IPS DF 4.7 (cell line): ENCODE data around the gene CHST3.
"Not testable (repeated sequence)": the region's sequence is repeated elsewhere in the genome, so short reads cannot be mapped to it uniquely, and the experiment has no call there.

Experiments
- DNase-seq: peaks from one replicate; pipeline ENCODE4 v3.0.0-alpha.2; 2013; ENCODE audit warnings: low spot score; ENCODE audit errors: extremely low read depth

The CHST3 gene

DNA sequence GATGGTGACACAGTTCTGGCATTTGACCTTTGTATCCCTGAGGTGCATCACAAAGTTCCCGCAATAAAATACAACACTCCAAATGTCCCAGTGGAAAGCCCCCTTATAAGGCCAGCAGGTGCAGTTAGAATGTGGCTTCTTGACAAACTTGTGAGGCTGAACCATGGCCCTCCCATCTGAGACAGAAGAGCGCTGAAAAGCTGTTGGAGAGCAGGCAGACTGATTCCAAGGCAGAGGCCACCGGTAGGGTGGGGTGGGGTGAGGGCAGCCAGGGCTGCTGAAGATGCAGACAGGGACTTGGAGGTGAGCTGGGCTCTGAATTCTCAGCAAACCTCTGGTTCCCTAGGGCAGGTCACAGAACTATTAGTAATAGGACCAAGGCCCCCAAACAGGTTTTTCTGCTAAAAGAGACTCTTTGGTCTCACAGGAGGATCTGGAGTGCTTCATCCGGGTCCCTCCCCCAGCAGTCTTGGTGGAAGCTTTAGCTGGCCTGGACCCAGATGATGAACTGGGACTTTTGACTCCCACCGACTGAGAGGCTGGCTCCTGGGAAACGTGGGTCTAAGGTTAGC, 15.6 kb upstream of the CHST3 start:
- DNase-seq, result no peak

DNA sequence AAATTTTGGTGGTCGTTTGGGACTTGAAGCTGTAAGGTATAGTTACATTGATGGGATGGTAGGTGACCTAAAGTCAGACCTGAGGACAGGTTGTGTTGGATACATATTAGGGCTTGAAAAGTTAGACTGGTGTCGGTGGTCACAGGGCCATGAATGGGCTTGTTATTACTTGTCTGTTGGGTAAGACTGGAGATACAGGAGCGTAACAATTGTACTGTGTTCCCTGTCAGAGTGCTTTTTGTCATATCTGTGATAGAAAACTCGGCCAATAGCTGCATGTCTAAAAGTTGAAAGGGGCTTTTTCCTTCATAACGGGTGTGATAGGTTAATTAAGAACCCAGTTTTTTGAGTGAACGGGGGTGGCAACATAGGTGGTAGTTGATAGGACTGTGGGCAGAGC, 13.5 kb upstream of the CHST3 start:
- DNase-seq, result no peak

DNA sequence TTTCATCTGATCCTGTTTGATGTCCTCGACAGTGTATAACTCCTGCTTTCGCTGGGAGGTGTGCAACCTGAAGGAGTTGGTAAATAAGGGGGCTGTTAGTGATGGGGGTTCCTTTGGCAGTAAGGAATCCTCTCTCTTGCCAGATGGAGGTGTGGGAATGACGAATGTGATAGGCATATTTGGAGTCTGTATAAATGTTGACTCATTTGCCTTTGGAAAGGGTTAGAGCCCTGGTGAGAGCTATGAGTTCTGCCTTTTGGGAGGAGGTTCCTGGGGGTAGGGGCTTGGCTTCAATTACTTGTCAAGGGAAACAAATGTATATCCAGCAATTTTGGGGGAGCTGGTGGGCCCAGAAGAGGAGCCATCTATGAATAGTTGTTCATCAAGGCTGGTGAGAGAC, 11.4 kb upstream of the CHST3 start:
- no peak for DNase-seq

DNA sequence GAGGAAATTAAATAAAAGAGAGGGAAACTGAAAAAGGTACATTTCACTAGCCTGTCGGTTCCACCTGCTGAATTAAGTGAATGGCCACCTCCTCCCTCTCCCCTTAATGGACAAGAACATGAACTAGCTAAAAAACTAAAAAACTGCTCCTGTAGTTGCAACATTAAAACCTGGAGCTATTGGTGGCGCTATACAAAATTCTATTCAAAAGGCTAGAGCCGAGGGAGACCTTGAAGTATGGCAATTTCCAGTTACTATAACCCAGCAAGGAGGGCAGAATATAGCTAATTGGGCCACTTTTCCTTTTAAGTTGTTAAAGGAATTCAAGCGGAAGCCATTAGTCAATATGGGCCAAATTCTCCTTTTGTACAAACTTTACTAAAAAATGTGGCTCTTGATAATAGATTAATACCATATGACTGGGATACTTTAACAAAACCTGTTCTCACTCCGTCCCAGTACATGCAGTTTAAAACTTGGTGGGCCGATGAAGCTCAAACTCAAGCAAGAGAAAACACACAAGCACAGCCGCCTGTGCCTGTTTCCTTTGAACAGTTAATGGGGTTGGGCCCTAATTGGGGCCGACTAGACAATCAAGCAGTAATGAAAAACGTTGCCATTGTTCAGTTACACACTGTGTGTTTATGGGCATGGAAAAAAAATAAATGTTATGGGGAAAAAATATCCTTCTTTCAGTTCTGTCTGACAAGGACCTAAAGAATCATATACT, 6.5 kb upstream of the CHST3 start:
- DNase-seq, result no peak

DNA sequence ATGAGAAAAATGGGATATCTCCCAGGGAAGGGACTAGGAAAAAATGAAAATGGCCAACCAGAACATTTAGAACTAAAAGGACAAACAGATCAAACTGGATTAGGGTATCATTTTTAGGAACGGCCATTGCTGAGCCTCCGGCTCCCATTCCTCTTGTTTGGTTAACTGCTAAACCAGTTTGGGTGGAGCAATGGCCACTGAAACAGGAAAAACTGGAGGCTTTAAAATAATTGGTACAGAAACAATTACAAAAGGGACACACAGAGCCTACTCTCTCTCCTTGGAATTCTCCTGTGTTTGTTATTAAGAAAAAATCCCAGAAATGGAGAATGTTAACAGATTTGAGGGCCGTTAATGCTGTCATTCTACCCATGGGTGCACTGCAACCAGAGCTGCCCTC, 4.7 kb upstream of the CHST3 start:
- DNase-seq, result no peak

DNA sequence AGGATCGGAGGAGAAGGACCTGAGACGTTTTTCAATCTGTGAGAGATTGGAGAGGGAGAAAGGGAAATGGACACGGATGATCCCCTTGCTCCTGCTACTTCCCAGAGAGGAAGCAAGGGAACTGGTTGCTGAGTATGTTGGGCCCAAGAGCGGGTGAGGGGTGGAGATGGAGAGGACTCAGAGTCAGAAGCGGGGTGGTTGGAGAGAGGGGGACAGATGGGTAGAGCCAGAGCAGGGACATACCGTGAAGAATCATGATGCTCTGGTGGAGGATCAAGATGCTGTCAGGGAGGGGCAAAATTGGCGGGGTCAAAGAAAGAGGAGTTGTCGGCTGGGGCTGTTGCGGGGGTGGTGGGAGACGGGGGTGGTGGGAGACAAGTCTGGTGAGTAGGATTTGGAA, 2.4 kb upstream of the CHST3 start:
- DNase-seq, result no peak

DNA sequence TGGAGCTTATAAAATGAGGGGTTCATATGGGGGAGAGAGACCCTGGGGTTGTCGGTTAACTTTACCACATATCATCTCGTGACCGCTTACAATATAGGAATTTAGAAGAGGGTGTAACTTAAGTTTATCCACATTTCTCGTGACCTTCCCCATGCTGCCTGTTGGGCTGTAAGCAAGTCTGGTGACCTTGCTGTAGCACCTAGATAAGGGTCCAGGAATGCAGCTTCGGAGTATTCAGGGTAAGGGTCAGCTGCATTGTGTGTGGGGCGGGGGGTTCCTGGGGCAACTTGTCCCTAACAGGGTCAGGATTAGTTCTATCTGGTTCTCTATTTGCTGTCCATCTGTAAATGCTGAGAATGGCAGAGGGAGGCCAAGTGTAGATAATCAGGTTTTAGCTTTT, 1.3 kb upstream of the CHST3 start:
- DNase-seq, result no peak

DNA sequence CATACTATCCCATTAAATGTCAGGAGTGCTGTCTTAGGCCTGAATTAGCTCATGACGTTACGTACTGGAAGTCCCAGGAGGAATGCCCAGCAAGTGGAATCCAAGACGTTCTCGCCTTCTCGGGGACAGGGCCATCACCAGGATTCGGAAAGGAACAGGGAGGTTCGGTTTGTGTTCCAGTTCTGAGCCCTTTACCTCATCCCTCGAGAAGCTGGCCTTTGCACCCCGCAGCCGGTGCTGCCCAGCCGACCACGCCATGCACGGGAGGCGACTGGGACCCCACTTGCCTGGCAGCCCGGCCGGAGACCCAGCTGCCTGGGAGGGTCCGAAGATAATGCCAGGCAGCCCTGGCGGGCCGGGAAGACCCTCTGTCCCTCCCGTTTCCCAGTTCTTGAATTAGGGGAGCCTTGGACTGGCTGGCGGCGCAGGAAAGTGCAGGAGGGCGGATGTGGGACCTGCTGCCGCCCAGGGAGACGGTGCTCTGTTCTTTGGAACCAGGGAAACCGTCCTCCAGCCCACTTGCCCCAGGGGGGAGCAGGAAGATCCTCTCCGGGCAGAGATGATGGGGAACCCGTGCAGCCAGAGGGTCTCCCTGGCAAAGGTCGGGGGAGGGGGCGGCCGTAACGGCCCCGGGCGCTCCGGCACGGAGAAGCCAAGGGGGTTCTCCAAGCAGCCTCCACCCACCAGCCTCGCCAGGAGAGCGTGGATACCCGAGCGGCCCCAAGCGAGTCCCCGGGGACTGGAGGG, 671 bp upstream of the CHST3 start:
- no peak for DNase-seq

DNA sequence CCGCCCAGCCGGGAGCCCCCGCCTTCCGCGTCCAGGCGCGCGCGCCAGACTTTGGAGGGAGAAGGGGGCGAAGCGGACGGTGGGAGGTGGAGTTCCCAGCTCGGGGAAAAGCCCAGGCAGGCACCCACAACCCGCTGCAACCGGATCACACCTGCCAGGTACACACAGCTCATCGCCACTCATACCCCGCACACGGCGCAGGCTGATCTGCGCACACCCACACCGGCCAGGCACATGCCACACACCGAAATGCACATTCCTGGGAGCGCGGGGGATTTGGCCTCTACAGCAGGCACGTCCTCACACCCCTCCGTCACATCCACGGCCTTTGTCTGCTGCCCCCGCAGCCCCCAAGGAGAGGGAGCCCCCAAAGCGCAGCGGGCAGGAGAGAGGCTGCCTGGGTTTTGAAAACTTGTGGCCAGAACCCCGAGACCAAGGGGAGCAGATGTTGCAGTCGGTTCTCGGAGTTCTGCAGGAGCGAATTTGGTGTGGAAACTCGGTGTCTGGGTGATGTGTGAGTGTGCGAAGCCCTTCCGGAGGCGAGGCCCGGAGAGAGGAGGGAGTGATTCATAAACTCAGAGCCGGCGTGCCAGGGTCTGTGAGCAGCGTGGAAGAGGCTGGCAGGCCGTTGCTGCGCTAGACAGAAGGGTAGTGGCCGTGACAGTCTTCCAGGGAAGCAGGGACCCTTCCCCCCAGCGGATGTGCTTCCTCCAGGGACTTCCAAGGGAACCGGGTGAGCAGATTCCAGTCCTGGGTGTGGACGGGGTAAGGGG, 734 bp downstream of the CHST3 start:
- DNase-seq, result no peak

DNA sequence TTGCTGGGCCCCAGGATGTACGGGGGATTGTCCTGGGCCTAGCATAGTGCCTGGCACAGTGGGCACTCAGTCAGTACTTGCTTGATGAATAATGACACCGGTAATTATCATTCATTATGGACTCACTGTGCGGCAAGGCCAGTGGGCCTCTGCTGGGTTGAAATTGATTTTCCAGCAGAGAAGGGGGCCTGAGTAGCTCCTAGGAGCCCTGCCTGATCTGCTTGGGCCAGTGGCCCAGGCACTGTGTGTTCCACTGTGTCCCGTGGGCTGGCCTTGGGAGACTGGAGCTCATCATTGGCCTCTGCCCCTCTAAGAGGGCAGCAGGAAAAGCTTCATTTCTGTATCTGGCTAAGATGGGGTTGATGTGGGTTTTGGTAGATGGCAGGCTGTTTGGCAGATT, 1.4 kb downstream of the CHST3 start:
- no peak for DNase-seq

DNA sequence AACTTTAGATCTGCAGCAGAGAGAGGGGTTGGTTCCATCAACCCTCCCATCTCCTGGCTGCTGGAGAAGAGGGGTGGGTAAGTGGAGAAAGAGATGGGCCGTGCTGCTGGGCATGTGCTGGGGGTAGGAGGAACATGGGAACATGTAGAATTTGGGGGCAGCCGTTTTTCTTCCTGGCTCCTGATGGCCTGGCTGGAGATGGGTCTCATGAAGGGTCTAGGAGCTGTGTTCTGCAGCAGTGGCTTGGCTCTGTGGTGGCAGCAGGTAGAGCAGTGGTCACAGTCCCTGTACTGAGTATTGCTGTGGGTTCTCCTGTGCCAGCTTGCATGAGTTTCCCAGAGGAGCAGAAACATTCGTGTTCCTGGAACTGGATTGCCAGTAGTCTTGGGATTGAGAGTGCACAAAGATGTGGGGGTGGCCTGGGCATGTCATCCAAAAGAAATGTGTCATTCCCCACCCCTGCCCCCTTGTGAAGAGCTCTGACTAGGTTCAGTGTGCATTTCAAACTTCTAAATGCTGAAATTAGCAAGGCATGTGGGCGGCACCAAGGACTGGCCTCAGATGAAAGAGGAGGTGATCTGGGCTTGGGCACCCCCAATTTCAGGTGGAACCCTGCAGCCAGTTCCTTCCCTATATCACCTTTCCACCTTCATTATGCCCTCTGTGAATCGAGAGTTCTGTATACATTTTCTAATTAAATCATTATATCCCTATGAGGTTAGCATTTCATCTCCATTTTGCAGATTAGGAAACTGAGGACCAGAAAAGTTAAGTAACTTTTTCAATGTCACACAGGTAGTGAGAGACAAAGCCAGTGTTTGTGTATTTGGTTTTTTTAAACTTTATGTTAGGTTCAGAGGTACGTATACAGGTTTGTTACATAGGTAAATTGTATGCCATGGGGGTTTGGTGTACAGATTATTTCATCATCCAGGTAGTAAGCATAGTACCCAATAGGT, 2.1 kb downstream of the CHST3 start:
- DNase-seq, result no peak

DNA sequence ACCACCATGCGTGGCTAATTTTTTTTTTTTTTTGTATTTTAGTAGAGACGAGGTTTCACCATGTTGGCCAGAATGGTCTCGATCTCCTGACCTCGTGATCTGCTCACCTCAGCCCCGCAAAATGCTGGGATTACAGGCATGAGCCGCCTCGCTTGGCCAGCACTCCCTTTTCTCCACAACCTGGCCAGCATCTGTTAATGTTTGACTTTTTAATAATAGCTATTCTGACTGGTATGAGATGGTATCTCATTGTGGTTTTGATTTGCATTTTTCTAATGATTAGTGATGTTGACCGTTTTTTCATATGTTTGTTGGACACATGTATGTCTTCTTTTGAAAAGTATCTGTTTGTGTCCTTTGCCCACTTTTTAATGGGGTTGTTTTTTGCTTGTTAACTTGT, 3.8 kb downstream of the CHST3 start:
- DNase-seq, result not testable (repeated sequence)

DNA sequence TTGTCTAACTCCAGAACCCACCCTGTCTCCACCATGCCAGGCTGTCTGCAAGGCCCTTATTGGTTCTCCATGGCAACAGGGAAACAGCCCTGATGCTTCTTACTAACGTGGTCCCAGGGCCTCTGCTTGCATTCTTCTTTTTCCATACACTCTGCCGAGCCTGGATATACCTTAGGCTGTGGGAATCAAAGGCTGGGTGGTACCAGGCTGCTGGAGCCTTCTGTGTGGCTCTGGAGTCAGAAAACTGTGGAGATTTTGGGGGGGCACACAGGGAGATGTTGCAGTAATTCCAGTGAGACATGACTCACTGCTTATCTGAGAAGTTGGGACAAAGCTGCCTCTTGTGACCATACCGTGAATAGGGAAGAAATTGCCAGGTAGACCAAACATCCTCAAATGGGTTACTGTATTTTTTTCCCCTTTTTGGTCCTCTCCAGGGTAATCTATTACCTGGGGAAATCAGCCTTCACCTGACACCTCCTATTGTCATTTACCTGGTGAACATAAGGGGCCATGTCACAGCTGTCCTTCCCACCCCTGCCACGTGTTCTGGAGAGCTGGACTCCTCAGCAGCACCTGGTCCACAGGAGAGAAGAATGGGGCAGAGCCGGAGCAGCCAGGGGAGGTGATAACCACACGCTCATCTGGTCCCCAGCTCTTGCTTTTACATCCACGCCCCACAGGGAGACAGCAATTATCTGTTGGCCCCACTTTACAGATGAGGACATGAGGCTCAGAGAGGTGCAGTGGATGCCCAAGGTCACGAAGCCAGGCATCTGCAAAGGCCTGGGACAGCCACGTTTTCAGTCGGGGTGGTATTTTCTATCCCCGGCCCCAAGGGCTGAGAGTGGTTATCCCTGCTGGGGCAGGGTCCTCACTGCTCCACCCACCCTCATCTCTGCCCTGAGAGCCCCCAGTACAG, 4.6 kb downstream of the CHST3 start:
- no peak for DNase-seq

DNA sequence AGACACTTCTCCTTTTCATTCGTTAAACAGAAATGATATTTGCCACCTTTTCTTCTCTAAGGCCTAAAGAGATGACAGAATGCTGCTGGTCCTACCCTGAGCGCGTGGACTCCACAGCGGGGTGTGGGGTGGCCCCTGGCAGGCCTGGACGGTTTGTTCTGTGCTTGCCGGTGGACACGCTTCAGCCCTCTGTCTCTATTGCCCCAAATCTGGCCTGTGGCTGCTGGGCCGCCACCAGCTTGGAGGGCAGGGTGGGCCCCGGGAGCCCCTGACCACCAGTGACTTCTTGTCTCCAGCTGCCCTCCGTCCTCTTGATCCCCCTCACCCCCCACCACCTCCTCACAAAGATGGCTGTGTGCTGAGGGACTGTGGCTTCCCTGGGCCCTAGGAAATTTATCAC, 5.7 kb downstream of the CHST3 start:
- DNase-seq, result no peak

DNA sequence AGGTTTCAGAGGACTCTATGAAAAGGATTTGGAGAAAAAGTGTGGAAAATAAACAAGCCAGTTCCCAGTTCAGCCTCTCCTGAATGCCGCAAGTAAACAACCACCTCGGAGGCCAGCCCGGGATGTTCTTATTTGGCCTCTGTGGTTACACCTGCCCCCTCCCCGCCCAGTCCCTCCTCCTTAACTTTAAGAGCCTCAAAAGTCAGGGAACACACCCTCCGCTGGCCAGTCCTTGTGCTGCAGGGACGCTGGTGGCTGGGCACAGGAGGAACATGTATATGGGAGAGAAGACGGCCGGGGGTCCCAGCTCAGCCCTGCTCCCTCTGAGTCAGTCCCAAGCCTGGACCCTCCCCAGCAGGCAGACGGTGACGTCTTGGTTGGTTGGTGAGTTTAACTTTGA, 6.1 kb downstream of the CHST3 start:
- DNase-seq, result no peak

DNA sequence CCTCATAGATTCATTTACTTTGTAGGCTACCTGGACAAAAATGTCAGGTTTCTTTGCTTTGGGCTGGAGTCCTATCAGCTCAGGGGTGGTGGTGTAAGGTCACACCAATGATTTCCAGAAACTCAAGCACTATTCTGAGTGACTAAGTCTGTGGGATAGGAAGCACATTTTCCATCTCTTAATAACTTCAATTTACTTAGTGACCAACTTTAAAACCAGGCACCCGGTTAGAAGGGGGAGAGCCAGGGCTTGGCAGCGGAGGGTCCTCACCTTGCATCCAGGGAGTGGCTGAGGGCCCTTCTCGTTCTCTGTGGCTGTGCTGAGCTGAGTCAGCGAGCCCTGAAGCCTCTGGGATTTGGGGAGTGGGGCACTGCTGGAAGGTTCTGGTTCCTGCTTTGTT, 6.7 kb downstream of the CHST3 start:
- no peak for DNase-seq

DNA sequence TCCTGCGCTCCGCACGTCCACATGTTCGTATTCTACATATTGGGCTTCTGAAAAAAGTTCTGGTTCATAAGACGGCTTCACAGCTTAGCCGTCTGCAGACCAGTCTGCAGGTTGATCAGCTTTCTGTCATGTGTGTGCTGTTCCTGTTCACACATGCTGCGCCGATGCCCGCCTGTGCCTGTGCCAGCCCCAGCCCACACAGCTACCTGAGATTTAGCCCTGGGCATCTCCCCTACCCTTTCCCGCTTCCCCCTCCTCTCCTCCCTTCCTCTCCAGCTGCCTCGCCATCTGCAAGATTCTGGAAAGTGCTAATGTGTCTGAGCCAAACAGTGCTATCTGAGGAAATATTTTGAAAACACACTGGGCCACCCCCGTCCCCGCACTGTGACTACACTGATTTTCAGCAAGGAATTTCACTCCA, 7.1 kb downstream of the CHST3 start:
- no peak for DNase-seq

DNA sequence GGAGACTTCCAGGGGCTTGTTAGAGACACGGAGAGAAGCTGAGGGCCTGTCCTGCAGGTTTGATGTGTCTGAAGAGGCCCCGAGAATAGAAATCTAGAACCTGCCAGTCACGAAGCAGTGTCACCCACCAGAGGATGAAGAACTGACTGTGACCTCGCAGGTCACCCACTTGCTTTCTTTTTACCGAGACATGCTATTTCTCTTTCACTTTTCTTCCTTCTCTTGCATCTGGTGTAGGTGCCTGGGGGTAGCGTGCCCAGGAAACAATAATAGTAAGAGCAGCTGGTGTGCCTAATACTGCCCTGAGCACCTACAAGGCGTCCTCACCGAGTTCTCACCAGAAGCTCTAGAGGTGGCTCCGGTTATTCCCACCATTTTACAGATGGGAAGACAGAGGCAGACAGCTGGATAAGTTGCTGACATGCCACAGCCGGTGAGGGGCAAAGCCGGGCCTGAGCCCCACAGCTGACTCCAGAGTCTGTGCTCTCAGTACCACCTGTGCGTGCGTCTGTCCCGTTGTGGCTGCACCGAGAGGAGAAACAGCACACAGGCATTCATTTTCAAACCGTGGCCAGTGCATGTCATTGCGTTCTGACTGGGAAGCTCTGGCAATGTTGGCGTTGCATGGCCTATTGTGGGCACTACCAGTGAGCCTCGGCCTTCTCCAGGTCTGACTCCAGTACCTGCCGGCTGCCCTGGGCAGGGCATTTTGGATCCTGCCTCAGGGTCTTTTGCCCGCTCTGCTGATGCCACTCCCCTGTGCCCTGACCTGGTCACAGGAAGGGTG, 7.8 kb downstream of the CHST3 start:
- no peak for DNase-seq
